DOHH2 (cell line): Measurements from ENCODE around the gene ZCCHC13.

Source experiments
- CTCF ChIP-seq: fragments of 200-600 bp; sonication (generic); IDR thresholded peaks from one replicate; pipeline ENCODE4 v1.5.1; 2014; ENCODE audit warnings: antibody characterized with exemption, mild to moderate bottlenecking, low read depth, low read length; ENCODE audit not compliant: poor library complexity, severe bottlenecking
- EZH2phosphoT487 ChIP-seq: fragments of 200-600 bp; sonication (generic); IDR thresholded peaks from 2 replicates; pipeline ENCODE4 v1.6.1; 2017; ENCODE audit warnings: borderline replicate concordance, mild to moderate bottlenecking, antibody characterized with exemption, low read length, moderate library complexity, mixed read lengths

DNA sequence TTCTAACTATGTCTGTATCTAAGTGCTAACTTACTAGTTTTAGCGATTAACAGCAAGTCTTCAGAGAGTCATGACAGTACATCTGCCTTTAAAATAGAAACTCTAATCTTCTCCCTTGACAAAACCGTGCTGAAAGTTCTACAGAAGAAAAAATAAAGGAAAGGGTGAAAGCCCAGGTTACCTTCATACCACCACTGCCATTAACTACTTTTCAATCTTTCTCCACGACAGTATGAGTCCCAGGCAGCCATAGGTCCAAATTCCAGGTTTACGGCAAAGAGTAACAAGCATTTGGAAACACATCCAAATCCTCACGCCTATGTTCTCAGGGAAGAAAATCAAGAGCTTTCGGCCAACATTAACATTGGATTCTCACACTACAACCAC lies 12.4 kb upstream of the ZCCHC13 start:
- TF ChIP-seq CTCF (no peak), EZH2phosphoT487 (no peak)
